Activated effector memory CD4-positive, alpha-beta T cell treated with Interleukin-2 at 50 U/mL for 16 hours (primary cell): ENCODE data around the gene WDR72.
"Not testable (repeated sequence)": the region's sequence is repeated elsewhere in the genome, so short reads cannot be mapped to it uniquely, and the experiment has no call there.

Experiments
- DNase-seq: peaks from one replicate; pipeline ENCODE4 v3.0.0-alpha.2; 2020

The WDR72 gene

DNA sequence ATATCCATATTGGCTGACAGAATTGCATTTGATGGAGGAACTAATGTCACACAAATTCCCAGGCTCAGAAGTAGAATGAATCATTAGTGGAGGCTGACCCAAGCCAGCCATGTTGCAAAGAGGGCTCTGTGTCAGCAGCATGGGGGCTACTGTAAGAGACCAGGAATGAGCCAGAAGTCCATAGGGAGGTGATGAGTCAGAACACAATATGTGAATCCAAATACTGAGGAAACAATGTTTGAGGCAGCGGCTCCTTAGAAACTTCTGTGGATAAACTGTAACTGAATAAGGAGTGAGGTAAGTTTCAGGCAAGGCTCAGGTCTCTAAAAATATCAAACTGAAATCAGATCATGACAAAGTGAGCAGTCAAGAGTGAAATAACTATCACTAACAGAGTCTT is 170.7 kb downstream of the WDR72 start:
- no peak for DNase-seq

- DNase-seq = no peak
Measured at GRCh38 chr15:53586799-53587198, 172.7 kb downstream of the WDR72 start.

DNA sequence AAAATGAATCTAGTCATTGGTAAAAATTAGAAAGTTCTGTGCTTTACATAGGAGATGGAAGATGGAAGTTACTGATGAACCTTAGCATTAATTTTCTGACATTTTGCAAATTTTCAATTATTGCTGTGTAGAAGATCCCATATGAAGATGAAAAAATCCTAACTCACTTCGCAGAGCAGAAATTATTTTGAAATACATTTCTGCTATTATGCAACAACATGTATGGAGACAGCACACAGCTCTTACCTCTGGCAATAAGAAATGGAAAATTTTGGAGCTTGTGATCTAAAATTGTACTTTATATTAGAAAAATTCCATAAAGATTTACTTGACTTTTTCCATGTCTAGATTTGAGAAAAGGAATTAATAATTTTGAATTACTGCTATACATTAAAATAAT is 177.9 kb downstream of the WDR72 start:
- no peak for DNase-seq

DNA sequence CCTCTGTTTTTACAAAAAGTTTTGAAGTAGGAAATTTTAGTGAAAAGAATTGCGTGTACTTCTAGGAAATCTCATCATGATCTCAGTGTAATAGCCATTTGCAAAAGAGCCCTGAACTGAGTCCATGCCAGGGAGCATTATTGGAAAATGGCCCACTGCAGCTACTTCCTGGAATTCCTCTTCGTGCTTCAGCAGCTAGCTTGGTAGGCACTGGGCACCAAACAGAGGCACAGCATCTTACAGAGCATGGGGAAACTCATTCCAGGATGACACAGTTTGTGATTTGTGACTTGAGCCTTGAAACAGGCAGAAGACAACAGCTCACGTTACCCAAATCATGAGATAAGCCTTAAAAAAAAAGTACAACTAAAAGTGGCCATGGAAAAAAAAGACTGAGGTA is 179.1 kb downstream of the WDR72 start:
- no peak for DNase-seq

DNA sequence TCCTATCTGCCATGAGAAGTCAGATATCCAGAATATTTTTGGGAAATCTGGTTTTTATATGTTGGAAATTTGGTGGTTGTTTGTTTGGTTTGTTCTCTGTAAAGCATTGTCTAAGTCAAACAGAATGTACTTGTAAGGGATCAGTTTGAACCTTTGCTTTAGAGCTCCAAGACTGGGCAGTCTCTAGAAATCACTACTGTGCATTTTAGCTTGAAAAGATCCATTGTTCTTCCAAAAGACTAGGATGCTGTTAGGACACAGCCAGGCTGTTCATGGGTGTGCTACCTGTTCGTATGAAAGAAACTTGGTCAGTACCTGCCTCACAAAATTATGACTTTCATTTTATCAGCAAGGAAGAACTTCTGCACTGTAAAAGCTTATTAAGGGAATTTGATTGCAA is 182.6 kb downstream of the WDR72 start:
- DNase-seq = no peak

DNA sequence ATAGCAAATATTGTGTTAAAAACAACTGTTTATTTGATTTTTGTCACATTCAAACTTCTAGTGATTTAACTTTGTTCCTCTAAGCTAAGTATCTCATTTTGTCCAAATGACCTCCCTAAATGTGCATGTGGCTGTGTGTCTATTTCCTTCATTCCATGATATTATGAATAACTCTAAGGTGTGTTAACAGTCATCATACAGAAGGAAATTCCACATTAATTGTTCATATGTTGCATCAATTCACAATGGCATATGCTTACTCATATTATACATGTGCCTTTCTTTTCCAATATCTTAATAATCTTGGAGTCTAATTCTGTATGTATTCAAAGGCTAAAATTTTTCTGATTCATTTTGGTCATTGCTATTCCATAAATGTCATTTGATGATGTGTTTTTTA is 186.4 kb downstream of the WDR72 start:
- DNase-seq = no peak

GRCh38 chr15:53569751-53570480 is 189.5 kb downstream of the WDR72 start:
- DNase-seq = no peak

- DNase-seq = no peak
Measured at GRCh38 chr15:53566912-53567311, 192.6 kb downstream of the WDR72 start.

- no peak for DNase-seq
Measured at GRCh38 chr15:53565721-53566120, 193.7 kb downstream of the WDR72 start.

- DNase-seq = no peak
Measured at GRCh38 chr15:53564647-53565046, 194.8 kb downstream of the WDR72 start.

- DNase-seq = no peak
Measured at GRCh38 chr15:53563627-53564026, 195.8 kb downstream of the WDR72 start.

DNA sequence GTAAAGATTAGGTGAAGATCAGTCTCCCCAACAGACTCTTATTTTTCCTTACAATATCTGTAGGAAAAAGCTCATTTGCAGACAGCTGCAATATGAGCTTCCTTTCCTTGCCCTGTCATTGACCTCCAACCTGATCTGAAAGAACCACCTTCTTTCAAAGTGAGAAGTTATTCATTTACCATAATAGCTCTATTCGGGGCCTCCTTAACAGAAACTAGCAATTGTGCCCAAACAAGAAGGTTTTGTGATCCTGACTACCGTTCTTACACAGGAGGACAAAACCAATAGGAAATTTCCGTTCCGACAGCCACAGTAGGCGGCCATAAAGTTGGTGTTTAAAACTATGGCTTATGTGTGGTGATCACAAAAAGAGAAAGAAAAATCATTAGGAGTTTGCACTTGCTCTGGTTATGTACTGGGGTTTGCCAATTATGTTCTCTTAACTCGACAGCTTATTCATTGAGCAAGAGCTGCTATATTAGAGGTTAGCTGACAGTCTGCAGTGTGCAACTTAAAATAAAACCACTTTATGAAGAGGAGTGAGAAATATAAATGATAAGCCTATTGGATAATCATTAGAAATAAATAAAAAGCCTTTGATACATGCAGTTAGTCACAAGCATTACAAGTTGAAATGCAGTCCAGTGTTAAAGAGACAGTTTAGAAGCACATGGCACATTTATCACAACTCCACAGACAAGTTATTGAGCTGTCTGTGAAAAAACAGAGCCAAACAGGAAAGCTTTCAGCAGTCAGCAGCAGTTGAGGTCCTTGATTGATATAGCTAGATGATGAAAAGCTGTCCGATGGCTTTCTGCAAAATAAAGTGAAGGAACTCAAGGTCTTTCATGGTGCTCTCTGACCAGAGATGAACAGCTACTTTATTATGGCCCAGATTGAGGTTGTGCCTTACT is 199.8 kb downstream of the WDR72 start:
- DNase-seq = no peak

DNA sequence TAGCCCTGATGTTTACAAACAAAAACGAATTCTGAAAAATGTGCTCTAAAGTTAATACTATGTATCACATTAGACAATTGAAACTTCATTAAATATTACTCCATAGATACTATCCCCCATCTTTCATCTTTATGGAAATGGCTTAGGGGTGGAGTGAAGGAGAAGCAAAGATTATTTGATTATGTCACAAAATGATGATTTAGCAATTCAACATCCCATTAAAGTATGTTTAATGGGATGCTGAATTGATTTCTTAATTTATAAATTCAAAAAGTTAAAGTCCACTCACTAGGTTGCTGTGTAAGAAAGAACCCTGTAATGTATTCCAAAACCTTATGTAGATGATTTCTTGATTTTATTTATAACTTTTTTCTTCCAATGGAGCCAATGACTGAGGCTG is 201.1 kb downstream of the WDR72 start:
- DNase-seq = no peak

GRCh38 chr15:53555226-53555625 is 204.2 kb downstream of the WDR72 start:
- no peak for DNase-seq

DNA sequence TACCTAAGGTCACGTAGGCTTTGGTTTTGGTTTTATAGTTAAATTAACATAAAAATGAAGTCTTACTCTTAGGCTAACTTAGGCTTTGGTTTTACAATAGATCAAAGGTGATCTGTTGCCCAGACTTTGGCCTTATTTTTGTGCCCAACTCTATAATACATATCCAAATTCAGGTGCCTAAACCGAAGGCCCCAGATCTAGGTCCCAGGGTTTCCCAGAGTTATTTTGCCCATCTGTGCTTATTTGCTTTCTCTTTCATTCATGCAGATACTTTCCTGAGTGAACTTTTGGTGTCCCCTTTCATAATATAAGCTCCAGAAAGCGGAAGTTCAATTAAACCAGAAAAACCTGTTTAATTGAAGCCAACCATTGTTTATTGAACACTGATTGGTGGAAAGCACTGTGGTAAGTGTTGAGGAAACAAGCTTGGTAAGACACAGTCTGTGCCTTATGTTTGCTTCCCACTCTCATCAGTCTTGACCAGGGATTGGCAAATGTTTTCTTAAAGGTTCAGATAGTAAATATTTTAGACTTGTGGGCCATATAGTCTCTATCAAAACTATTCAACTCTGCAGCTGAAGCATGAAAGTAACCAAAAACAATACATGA is 209.7 kb downstream of the WDR72 start:
- no peak for DNase-seq

DNA sequence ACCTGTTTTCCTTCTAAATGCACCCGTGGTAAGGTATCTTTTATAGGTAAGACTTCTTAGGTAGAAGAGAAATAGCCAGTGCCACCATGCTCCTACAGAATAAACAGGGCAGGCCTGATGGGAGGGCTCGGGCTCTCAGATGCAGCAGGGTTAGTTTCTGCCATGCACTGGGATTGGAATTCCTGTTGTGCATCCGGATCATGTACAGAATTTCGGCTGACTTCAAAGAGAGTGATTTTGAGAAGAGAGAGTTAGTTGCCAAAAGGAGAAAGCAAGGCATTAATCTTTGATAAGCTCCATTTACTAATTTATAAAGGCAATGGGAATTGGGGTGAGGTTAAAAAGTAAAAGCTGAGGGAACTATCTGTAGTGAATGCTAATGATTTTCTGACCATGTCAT is 211.2 kb downstream of the WDR72 start:
- DNase-seq = no peak

DNA sequence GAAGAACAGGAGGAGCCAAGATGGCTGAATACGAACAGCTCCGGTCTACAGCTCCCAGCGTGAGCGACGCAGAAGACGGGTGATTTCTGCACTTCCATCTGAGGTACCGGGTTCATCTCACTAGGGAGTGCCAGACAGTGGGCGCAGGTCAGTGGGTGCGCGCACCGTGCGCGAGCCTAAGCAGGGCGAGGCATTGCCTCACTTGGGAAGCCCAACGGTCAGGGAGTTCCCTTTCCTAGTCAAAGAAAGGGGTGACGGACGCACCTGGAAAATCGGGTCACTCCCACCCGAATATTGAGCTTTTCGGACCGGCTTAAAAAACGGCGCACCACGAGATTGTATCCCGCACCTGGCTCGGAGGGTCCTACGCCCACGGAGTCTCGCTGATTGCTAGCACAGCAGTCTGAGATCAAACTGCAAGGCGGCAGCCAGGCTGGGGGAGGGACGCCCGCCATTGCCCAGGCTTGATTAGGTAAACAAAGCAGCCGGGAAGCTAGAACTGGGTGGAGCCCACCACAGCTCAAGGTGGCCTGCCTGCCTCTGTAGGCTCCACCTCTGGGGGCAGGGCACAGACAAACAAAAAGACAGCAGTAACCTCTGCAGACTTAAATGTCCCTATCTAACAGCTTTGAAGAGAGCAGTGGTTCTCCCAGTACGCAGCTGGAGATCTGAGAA is 218.7 kb downstream of the WDR72 start:
- DNase-seq = not testable (repeated sequence)

GRCh38 chr15:53539878-53540277 is 219.6 kb downstream of the WDR72 start:
- DNase-seq = no peak

DNA sequence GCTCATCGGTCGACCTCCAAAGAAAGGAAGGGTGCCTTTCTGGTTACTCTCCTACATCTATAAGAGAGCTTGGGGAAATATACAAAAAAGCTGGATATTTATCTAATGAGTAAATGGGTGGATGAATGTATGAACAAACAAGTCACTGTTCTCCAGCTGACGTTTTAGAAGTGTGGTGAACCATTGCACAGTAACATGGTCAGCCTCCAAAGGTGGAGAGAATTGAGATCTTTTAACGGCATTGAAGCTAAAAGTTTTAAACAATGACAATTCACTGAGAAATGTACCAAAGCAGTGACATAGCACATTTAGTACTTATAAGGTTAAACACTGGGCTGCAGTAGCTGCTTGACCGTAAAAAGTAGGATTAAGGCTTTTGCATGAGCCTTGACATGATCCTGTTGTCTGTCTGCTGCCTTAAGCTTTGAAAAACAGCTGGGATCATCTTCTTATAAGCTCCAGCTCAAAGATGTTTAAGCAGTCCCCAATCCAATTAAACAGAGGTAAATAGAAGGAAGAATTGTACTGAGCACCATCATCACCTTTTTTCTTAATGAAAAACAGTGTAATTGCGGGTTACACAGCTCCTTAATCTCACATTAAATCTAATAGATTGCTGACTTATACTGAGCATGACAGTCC is 222.9 kb downstream of the WDR72 start:
- no peak for DNase-seq

DNA sequence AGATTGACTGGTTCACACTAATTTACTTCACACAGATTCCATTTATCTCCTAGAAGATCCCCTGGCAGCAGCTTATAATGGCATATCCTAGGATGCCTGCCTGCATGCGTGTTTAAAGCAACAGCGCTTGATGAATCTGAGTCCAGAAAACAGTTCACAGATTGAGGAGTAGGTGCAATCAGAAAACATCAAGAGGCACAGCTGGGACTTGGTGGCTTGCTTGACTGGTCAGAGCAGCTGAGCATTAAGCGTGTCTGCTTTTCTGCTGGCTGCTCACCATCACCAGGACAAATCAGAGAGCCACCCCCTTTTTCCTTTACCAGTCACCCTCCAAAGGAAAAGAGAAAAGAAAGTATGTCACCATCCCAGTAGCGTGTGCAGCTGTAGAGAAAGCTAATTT is 223.6 kb downstream of the WDR72 start:
- no peak for DNase-seq

DNA sequence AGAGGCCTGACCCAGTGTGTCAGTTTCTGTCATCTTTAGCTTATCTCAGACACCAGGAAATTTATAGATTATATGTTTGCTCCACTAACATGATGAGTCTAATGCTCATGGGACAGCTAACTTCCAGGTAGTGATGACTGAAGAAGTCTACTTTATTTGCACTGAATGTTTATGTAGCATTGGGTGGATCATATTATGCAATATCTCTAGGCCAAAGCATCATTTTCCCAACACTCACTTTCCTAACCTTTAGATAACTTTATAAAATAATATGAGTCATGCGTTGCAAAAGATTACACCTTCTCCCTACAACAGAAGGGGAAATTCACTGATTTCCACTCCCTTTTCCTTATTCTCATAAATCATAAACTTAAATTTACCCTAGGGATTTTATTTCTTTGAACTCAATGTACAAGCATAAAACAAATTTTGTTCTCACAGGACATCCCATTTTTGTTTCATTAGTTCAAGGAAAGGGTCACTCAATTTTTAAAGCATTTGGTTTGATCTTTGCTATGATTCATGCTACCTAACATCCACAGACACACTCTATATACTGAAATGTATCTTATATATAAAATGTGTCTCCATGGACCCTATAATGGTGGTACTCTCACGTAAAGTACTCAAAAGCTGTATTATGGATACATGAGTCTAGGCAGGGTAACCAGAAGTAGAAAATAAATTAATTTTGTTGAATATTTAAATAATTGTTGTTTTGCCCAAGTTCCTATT is 225.2 kb downstream of the WDR72 start:
- DNase-seq = no peak

GRCh38 chr15:53530761-53531160 is 228.7 kb downstream of the WDR72 start:
- DNase-seq = no peak
